ENCODE measurements around the gene SLC24A2. TPM values are rescaled to one million over a fixed set of nuclear protein-coding genes. Genes with fewer than 3 reads are reported as not detected.

SLC24A2 gene
- 0.83 and 1.1 TPM in 2 replicates for total RNA-seq (2014; rRNA removed; shearing (Covaris generic))

GRCh38 chr9:19788614-19789271, at the start of gene SLC24A2:
Gene SLC24A2, minus strand, starts transcription at chr9:19789037.

